Brain microvascular endothelial cell (primary cell): Measurements from ENCODE around the gene RMND5B.

Experiments
- DNase-seq: peaks from one replicate; pipeline ENCODE4 v3.0.0-alpha.2; 2020
- H3K27ac ChIP-seq: fragments of 250-450 bp; sonication (Bioruptor Pico); 2 replicates; pipeline ENCODE4 v1.5.1; 2020; ENCODE audit warnings: mild to moderate bottlenecking, moderate library complexity
- H3K27me3 ChIP-seq: fragments of 250-450 bp; sonication (Bioruptor Pico); replicated peaks from 2 replicates; pipeline ENCODE4 v1.5.1; 2020; ENCODE audit warnings: mild to moderate bottlenecking
- H3K36me3 ChIP-seq: fragments of 250-450 bp; sonication (Bioruptor Pico); replicated peaks from 2 replicates; pipeline ENCODE4 v1.5.1; 2020; ENCODE audit warnings: mild to moderate bottlenecking
- H3K4me3 ChIP-seq: 2 replicates; pipeline ENCODE4 v1.5.1; 2011; ENCODE audit warnings: low read depth, mild to moderate bottlenecking, control low read depth, low read length, moderate library complexity
- in situ Hi-C: cut with HindIII; loops from 2 replicates; pipeline ENCODE4 v1.10.0; 2017; ENCODE audit warnings: low sequenced_read_pairs, low pct_ligation_motif_present
- TF ChIP-seq, protein P1 (sequence below): IDR thresholded peaks from 2 replicates; pipeline ENCODE4 v1.5.1; 2011; ENCODE audit warnings: low read depth, mild to moderate bottlenecking, moderate library complexity, low read length, control low read depth, inconsistent platforms; ENCODE audit errors: missing control alignments

The RMND5B gene

DNA sequence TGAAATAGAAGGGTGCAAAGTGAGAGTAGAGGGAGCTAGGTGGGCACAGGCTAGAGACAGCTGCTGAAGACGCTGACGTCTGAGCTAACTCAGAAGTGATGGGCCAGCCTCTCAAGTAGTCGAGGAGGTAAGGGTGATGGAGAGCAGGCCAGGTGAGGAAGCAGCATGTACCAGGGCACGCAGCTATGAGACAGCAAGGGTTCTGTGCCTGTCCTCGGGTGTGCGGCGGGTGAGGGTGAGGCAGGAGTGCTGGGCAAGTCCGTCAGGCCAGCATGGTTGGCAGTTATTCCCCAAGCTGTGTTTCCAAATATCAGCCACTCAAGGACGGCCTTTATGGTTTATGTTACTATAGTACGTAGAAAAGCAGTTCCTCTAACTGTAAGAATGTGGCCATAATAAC, 6.2 kb downstream of the RMND5B start:
- Histone ChIP-seq H3K36me3 (no peaks in the 10 kb centered on the region), H3K4me3 (no peak overlapping the region), H3K27me3 (no peaks in the 10 kb centered on the region), H3K27ac (no peak overlapping the region)
- DNase-seq, result no peak
- in situ Hi-C loops, result no loop called here
- TF ChIP-seq, protein P1, sequence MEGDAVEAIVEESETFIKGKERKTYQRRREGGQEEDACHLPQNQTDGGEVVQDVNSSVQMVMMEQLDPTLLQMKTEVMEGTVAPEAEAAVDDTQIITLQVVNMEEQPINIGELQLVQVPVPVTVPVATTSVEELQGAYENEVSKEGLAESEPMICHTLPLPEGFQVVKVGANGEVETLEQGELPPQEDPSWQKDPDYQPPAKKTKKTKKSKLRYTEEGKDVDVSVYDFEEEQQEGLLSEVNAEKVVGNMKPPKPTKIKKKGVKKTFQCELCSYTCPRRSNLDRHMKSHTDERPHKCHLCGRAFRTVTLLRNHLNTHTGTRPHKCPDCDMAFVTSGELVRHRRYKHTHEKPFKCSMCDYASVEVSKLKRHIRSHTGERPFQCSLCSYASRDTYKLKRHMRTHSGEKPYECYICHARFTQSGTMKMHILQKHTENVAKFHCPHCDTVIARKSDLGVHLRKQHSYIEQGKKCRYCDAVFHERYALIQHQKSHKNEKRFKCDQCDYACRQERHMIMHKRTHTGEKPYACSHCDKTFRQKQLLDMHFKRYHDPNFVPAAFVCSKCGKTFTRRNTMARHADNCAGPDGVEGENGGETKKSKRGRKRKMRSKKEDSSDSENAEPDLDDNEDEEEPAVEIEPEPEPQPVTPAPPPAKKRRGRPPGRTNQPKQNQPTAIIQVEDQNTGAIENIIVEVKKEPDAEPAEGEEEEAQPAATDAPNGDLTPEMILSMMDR, result no peak

DNA sequence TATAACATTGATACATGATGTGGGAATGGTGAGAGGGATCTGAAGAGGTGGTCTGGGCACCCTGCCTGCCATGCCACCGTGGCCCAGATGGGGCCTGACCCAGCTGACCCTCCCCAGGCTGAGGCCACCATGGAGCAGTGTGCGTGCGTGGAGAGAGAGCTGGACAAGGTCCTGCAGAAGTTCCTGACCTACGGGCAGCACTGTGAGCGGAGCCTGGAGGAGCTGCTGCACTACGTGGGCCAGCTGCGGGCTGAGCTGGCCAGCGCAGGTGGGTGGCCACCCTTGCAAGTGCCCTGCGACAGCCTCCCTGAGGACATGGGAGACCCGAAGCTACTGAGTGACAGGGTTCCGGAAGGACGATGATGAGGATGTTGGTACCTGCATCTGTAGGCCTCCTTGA, 7.2 kb downstream of the RMND5B start:
- no peaks in the 10 kb centered on the region for H3K27me3 ChIP-seq
- in situ Hi-C loops, result no loop called here
- DNase-seq, result no peak
- no peak overlapping the region for H3K27ac ChIP-seq
- TF ChIP-seq, protein P1, result no peak
- no peak overlapping the region for H3K4me3 ChIP-seq
- peaks cover 4% of the 10 kb centered on the region for H3K36me3 ChIP-seq

DNA sequence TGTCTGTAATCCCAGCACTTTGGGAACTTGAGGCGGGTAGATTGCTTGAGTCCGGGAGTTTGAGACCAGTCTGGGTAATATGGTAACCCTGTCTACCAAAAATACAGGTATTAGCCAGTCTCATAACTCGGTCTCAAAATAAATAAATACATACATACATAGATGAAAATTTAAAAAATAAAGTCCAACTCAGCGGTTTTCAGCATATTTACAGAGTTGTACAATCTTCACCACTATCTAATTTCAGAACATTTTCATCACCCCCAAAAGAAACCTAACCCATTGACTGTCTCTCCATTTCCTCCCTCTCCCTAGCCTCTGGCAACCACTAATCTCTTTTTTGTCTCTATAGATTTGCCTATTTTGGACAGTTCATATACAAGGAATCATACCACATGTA, 10.7 kb downstream of the RMND5B start:
- Histone ChIP-seq H3K36me3 (peaks cover 25% of the 10 kb centered on the region), H3K27me3 (no peaks in the 10 kb centered on the region), H3K4me3 (no peak overlapping the region), H3K27ac (no peak overlapping the region)
- in situ Hi-C loops, result no loop called here
- no peak for DNase-seq
- TF ChIP-seq, protein P1, result no peak

DNA sequence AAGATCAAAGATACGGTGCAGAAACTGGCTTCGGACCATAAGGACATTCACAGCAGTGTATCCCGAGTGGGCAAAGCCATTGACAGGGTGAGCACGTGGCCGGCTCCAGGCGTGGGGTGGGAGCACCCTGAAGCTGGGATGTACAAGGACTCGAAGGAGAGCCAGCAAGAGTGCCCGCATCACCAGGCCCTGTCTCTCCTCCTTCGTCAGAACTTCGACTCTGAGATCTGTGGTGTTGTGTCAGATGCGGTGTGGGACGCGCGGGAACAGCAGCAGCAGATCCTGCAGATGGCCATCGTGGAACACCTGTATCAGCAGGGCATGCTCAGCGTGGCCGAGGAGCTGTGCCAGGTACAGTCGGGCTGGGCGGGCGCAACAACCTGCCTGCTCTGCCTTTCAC, 11.8 kb downstream of the RMND5B start:
- in situ Hi-C loops, result no loop called here
- Histone ChIP-seq H3K27me3 (no peaks in the 10 kb centered on the region), H3K36me3 (peaks cover 36% of the 10 kb centered on the region), H3K4me3 (no peak overlapping the region), H3K27ac (no peak overlapping the region)
- no peak for DNase-seq
- TF ChIP-seq, protein P1, result no peak

DNA sequence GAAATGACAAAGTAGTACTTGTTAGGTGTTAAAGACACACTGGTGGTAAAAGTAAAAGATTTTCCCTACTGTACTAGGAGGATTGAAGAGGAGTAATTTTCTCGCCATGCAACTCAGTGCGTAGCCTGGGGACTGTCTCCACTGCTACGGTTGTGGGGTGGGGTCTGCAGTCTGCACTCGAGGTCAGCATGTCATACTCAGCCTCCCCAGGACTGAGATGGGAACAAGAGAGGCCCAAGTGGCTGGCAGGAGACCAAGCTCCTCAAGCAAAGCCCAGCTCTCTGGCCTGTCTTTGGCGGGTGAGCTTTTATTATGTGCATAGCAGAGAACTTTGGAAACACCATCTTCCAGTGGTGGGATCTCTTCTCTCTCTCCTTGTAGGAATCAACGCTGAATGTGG, 12.4 kb downstream of the RMND5B start:
- in situ Hi-C loops, result no loop called here
- no peak for DNase-seq
- H3K36me3 ChIP-seq, result peaks cover 42% of the 10 kb centered on the region
- H3K27ac ChIP-seq, result no peak overlapping the region
- TF ChIP-seq, protein P1, result no peak
- no peak overlapping the region for H3K4me3 ChIP-seq
- no peaks in the 10 kb centered on the region for H3K27me3 ChIP-seq

DNA sequence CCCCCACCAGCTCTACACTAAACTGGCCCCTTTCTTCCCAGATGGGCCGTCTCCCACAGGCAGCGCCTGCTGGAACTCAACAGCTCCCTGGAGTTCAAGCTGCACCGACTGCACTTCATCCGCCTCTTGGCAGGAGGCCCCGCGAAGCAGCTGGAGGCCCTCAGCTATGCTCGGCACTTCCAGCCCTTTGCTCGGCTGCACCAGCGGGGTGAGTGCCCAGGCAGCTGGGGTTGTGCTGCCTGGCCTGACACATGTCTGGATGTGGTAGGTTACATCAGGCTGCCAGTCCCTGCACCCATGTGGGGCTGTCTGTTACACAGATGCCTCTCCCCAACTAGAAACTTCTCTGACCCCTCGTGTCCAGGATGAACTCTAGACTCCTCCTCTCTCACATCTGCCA, 13.1 kb downstream of the RMND5B start:
- TF ChIP-seq, protein P1, result no peak
- Histone ChIP-seq H3K36me3 (peaks cover 42% of the 10 kb centered on the region), H3K27me3 (no peaks in the 10 kb centered on the region), H3K4me3 (no peak overlapping the region), H3K27ac (no peak overlapping the region)
- DNase-seq, result no peak
- in situ Hi-C loops, result no loop called here
